Panc1 (cell line): ENCODE results near the gene EIF4G3.

Source experiments
- POLR2AphosphoS5 ChIP-seq: IDR thresholded peaks from 2 replicates; pipeline ENCODE4 v1.6.1; 2012; ENCODE audit warnings: mild to moderate bottlenecking, low read depth, low read length, moderate library complexity
- TF ChIP-seq, protein P1 (sequence below): fragments of 450-650 bp; IDR thresholded peaks from 2 replicates; pipeline ENCODE4 v1.5.1; 2017; ENCODE audit warnings: mild to moderate bottlenecking
- TF ChIP-seq, protein P2 (sequence below), 2 experiments: IDR thresholded peaks; 2 replicates each; pipeline ENCODE4 v1.6.1; 2011 to 2012; ENCODE audit warnings: low read depth in 2 of 2, control low read depth in 1 of 2, low read length in 1 of 2, mild to moderate bottlenecking in 1 of 2, moderate library complexity in 1 of 2; ENCODE audit not compliant: insufficient read depth in 1 of 2

DNA sequence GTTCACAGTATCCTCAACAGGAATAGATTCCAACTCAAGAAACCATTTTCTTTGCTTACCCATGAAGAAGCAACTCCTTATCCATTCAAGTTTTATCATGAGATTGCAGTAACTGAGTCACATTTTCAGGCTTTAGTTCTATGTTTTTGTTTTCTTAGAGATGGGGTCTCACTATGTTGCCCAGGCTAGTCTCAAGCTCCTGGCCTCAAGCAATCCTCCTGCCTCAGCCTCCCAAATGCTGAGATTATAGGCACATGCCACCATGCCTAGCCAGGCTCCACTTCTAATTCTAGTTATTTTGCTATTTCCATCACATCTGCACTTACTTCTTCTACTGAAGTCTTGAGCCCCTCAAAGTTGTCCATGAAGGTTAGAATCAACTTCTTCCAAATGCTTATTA is 246.3 kb downstream of the EIF4G3 start:
- TF ChIP-seq, protein P1, sequence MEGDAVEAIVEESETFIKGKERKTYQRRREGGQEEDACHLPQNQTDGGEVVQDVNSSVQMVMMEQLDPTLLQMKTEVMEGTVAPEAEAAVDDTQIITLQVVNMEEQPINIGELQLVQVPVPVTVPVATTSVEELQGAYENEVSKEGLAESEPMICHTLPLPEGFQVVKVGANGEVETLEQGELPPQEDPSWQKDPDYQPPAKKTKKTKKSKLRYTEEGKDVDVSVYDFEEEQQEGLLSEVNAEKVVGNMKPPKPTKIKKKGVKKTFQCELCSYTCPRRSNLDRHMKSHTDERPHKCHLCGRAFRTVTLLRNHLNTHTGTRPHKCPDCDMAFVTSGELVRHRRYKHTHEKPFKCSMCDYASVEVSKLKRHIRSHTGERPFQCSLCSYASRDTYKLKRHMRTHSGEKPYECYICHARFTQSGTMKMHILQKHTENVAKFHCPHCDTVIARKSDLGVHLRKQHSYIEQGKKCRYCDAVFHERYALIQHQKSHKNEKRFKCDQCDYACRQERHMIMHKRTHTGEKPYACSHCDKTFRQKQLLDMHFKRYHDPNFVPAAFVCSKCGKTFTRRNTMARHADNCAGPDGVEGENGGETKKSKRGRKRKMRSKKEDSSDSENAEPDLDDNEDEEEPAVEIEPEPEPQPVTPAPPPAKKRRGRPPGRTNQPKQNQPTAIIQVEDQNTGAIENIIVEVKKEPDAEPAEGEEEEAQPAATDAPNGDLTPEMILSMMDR = no peak
- TF ChIP-seq POLR2AphosphoS5 = no peak
- TF ChIP-seq, protein P2, sequence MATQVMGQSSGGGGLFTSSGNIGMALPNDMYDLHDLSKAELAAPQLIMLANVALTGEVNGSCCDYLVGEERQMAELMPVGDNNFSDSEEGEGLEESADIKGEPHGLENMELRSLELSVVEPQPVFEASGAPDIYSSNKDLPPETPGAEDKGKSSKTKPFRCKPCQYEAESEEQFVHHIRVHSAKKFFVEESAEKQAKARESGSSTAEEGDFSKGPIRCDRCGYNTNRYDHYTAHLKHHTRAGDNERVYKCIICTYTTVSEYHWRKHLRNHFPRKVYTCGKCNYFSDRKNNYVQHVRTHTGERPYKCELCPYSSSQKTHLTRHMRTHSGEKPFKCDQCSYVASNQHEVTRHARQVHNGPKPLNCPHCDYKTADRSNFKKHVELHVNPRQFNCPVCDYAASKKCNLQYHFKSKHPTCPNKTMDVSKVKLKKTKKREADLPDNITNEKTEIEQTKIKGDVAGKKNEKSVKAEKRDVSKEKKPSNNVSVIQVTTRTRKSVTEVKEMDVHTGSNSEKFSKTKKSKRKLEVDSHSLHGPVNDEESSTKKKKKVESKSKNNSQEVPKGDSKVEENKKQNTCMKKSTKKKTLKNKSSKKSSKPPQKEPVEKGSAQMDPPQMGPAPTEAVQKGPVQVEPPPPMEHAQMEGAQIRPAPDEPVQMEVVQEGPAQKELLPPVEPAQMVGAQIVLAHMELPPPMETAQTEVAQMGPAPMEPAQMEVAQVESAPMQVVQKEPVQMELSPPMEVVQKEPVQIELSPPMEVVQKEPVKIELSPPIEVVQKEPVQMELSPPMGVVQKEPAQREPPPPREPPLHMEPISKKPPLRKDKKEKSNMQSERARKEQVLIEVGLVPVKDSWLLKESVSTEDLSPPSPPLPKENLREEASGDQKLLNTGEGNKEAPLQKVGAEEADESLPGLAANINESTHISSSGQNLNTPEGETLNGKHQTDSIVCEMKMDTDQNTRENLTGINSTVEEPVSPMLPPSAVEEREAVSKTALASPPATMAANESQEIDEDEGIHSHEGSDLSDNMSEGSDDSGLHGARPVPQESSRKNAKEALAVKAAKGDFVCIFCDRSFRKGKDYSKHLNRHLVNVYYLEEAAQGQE (IDR thresholded peaks at IDR 0.05; ENCODE audit: insufficient read depth in 1 of 2, low read depth in 2 of 2, low read length in 1 of 2) = no peak
